Spinal cord (tissue), 10 donors: ENCODE data around the gene TMEM266. TPM values are rescaled to one million over a fixed set of nuclear protein-coding genes. Genes with fewer than 3 reads are reported as not detected.

ENCODE experiments used
- DNase-seq, 6 donors: peaks; one replicate each; pipeline versions ENCODE4 v3.0.0 to v3.0.0-alpha.2; 2013 to 2015; ENCODE audit warnings: low spot score in 6 of 6, low read depth in 4 of 6
- H3K27ac ChIP-seq: one replicate; pipeline ENCODE4 v1.5.1; 2013; ENCODE audit warnings: low read depth, low read length, control low read depth
- H3K27me3 ChIP-seq: one replicate; pipeline ENCODE4 v1.6.1; 2013; ENCODE audit warnings: low read length; ENCODE audit not compliant: control insufficient read depth, insufficient read depth
- H3K36me3 ChIP-seq: one replicate; pipeline ENCODE4 v1.6.1; 2013; ENCODE audit warnings: low read length; ENCODE audit not compliant: control insufficient read depth, insufficient read depth
- H3K4me1 ChIP-seq: one replicate; pipeline ENCODE4 v1.6.1; 2013; ENCODE audit warnings: low read length; ENCODE audit not compliant: control insufficient read depth, insufficient read depth
- H3K4me3 ChIP-seq: one replicate; pipeline ENCODE4 v1.5.1; 2013; ENCODE audit warnings: low read depth, low read length, control low read depth
- H3K9me3 ChIP-seq: one replicate; pipeline ENCODE4 v1.6.1; 2013; ENCODE audit warnings: low read length; ENCODE audit not compliant: control insufficient read depth, insufficient read depth
- WGBS: methylation state at CpG from one replicate; pipeline ENCODE4 v1.1.5; 2013; ENCODE audit warnings: missing lambda C conversion rate; ENCODE audit not compliant: insufficient coverage; 5-methylcytosine and 5-hydroxymethylcytosine counted together
- polyA plus RNA-seq, 2 donors: library from polyadenylated mRNA; unstranded; fragments of 120-200 nt; gene quantifications; one replicate each; pipeline ENCODE4 v1.2.1, GENCODE V29; 2013; ENCODE audit not compliant: insufficient read length in 2 of 2
- total RNA-seq, 2 donors: library from RNA; depleted of rRNA in 1 of 2; stranded (reverse); fragments of 120-200 nt in 1 of 2; fragments of >200 nt in 1 of 2; gene quantifications; one replicate each; pipeline versions ENCODE4 v1.2.3 to v1.2.4, GENCODE V29; 2013 to 2014
- donor health status: healthy.

TMEM266 gene
- total and polyA plus RNA-seq, 4 donors = 3.4 to 13.3 (median 7.9) TPM

DNA sequence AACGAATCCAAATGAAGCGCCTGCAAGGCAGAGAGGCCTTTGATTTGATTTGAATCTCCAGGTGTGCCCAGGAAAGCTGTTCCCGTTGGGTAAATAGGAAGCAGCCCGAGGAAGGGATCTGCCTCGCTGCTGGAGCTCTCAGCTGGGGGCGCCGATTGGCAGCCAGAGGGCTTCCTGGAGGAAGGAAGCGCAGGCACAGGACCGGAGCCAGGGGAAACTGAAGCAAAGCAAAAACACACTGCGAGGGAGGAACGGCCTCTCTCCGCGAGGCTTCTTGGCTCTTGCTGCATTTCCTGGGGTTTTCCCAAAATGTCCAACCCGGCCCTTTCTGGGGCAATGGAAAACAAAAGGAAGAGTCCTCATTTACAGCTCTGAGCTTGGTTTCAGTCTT, 80.3 kb downstream of the TMEM266 start:
- no peaks in the 10 kb centered on the region for H3K27me3 ChIP-seq
- no peak overlapping the region for H3K27ac ChIP-seq
- DNase-seq = no peak
- H3K9me3 ChIP-seq = no peaks in the 10 kb centered on the region
- H3K4me1 ChIP-seq = peaks cover 14% of the 10 kb centered on the region
- peaks cover 7% of the 10 kb centered on the region for H3K36me3 ChIP-seq
- no peak overlapping the region for H3K4me3 ChIP-seq
- WGBS = 43% methylated on average over 14 of the region's 14 CpGs

DNA sequence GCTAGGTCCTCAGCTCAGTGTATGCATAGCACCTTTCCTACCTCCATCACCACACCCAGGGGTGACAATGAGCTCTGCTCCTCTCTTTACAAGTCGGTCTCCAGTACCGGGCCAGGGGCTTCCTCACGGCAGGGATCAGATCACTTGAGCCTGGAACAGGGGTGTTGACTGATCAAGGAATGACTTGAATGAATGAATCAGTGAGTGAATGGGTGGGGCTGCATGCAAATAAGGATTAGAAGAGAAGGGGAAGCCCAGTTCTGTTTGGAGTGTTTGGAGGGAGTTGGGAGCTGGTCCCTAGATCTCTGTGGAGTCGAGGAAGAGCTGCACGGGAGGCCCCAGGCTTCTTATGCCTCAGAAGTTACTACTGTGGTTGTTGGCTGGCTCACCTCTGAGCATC, 87.0 kb downstream of the TMEM266 start:
- H3K27ac ChIP-seq = no peak overlapping the region
- no peak for DNase-seq
- H3K9me3 ChIP-seq = no peaks in the 10 kb centered on the region
- no peak overlapping the region for H3K4me3 ChIP-seq
- H3K36me3 ChIP-seq = no peaks in the 10 kb centered on the region
- peaks cover 10% of the 10 kb centered on the region for H3K4me1 ChIP-seq
- 75% methylated on average over 1 of the region's 5 CpGs for WGBS
- H3K27me3 ChIP-seq = peaks cover 4% of the 10 kb centered on the region

DNA sequence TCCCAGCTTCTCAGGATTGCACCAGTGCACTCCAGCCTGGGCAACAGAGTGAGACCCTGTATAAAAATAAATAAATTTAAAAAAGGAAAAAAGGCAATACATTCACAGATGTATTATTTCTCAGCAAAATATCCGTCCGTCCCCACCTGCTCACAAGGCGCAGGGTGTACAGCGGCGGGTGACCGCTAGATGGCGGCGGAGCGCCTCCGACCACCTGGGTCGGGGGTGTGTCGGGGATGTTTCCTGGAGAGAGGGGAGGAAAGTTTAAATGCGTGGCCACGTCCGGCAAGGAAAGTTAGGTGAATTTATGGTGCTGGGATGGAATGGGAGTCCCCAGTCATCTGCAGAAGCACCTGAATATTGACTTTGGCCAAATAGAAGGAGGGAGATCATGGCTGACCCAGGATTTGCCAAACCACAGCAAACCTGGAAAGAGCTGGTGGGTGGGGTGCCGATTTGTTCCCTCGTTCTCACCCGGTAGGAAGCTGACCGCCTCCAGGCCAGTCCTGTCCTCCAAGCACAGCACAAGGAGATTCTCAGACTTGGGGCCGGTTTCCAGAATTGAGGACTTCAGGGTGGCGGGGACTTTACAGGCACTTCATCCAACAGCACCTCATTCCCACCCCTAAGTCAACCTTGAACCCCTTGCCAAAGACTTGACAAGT, 88.3 kb downstream of the TMEM266 start:
- Histone ChIP-seq H3K4me1 (peaks cover 10% of the 10 kb centered on the region), H3K4me3 (no peak overlapping the region), H3K27ac (no peak overlapping the region), H3K36me3 (peaks cover 3% of the 10 kb centered on the region), H3K9me3 (no peaks in the 10 kb centered on the region), H3K27me3 (peaks cover 4% of the 10 kb centered on the region)
- DNase-seq = peak in 2 of 6 donors; percentile 51 to 59
- WGBS = 26% methylated on average over 19 of the region's 21 CpGs

DNA sequence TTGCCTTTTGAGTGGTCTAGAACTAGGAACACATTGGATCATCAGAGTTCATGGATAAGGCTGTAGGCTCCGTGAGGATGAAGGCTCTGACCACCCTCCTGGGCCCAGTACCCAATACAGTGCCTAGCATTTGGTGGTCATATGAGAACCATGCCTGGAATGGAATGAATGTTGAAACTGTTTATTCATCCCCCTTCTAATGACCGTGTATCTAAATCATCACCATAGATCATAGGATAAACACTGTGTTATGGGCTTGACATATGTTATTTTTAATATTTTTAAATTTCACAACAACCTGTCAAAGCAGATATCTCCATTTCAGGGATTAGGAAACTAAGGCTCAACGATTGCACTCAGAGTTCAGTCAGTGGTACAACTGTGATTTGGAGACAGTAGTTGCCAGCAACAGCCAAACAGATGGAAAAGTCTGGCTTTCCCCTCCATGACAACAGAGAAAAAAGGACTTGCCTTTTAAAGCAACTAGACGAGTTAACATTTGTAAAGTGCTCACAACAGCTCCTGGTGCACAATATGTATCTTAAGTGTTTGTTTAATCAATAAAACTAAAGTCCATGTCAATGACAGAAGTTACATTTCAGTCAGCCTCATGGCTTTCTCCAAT, 89.6 kb downstream of the TMEM266 start:
- H3K4me1 ChIP-seq = peaks cover 10% of the 10 kb centered on the region
- no peaks in the 10 kb centered on the region for H3K9me3 ChIP-seq
- 83% methylated on average over 1 of the region's 4 CpGs for WGBS
- H3K4me3 ChIP-seq = no peak overlapping the region
- H3K36me3 ChIP-seq = peaks cover 3% of the 10 kb centered on the region
- H3K27me3 ChIP-seq = peaks cover 4% of the 10 kb centered on the region
- H3K27ac ChIP-seq = no peak overlapping the region
- DNase-seq = peak in 1 of 6 donors; percentile 68

DNA sequence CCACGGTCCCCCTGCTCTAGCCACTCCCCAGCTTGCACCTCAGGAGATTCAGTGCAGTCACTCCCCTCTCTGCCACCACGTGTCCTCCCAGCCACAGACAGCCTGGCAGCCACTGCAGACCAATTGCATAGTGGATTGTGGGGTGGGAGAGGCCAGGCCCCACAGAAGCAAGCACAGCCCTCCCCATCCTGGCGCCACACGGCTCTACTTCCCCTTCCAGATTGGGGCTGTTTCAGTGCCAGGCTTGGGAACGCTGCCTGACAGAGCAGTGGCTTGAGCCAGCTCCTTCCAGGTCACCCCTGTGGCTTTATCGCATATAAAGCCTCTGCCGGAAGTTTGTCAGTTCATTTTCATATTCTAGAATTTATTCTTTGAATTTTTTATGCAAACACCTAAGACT, 90.7 kb downstream of the TMEM266 start:
- peaks cover 3% of the 10 kb centered on the region for H3K36me3 ChIP-seq
- peaks cover 4% of the 10 kb centered on the region for H3K27me3 ChIP-seq
- WGBS = 49% methylated on average over 4 of the region's 7 CpGs
- H3K4me3 ChIP-seq = no peak overlapping the region
- H3K9me3 ChIP-seq = no peaks in the 10 kb centered on the region
- DNase-seq = peak in 2 of 6 donors; percentile 22 to 75
- H3K27ac ChIP-seq = no peak overlapping the region
- peaks cover 10% of the 10 kb centered on the region for H3K4me1 ChIP-seq

DNA sequence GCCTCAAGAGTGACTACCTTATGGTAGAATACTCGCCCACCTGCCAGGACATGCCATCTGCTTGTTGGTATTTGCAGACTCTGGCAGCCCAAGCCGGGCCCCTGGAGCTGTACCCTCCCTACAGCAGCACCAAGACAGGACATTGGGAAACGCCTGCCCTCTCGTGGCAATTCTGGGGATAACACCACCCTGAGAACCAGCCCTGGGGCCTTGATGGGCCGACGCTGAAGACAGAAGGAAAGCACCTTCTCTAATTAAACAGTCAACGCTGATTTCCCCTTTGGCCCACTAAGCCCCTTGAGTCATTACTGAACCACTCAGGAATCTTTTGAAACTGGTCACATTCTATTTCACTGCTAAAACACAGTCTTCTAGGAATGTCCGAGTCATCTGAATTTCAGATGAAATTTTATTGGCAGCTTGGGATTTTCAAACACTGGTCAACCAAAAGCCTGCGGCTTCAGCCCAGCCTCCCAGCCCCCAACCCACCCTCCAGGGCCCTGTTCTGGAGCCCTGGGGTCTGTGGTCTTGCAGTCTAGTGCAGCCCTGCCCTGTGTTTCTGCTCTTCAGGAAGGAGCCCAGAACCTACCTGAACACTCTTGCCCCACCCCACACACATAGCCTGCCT, 91.3 kb downstream of the TMEM266 start:
- Histone ChIP-seq H3K27ac (no peak overlapping the region), H3K4me1 (peaks cover 10% of the 10 kb centered on the region), H3K36me3 (peaks cover 3% of the 10 kb centered on the region), H3K4me3 (no peak overlapping the region), H3K9me3 (no peaks in the 10 kb centered on the region), H3K27me3 (peaks cover 4% of the 10 kb centered on the region)
- WGBS = 15% methylated on average over 9 of the region's 9 CpGs
- DNase-seq = peak in 5 of 6 donors; percentile 44 to 88 (median 52)

DNA sequence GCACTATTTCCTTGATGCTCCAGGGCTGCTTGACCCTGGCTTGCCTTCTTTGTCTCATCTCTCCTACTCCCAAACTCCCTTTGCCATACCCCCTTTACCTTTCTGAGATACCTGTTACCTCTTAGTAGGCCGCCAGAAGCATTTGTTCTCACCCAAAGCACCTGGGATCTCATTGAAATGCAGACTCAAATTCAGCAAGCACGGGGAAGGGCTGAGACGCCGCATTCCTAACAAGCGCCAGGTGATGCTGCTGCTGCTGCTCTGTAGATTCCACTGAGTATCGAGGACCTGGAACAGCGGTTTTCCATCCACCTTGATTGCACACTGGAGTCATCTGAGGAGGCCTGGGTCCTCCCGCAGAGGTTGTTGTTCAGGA, 91.8 kb downstream of the TMEM266 start:
- WGBS = 83% methylated on average over 8 of the region's 8 CpGs
- no peak for DNase-seq

DNA sequence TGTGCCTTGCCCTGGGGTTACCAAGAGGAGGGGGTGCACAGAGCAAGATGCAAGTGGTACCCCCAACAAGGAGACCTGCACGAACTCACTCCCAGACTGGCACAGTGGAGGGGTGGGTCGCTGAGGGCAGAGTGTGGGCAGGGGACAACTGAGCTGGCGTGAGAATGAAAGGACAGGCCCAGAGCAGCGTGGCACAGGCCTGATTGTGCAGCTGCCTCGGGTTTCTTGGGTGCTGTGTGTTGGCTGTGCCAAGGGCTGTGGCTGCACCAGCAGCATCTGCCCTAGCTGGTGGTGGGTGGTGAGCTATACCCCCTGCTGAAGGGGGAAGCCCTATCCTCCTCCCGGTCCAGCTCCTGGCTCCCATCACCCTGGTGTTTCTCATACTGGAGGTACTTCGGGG, 92.4 kb downstream of the TMEM266 start:
- WGBS = 88% methylated on average over 7 of the region's 7 CpGs
- H3K4me1 ChIP-seq = peaks cover 10% of the 10 kb centered on the region
- H3K9me3 ChIP-seq = no peaks in the 10 kb centered on the region
- H3K27me3 ChIP-seq = peaks cover 4% of the 10 kb centered on the region
- H3K36me3 ChIP-seq = peaks cover 3% of the 10 kb centered on the region
- H3K4me3 ChIP-seq = no peak overlapping the region
- DNase-seq = no peak
- no peak overlapping the region for H3K27ac ChIP-seq

More for the DNA sequence above, 91.8 kb downstream of the TMEM266 start:
- H3K4me1 ChIP-seq = peaks cover 10% of the 10 kb centered on the region
- H3K27ac ChIP-seq = no peak overlapping the region
- H3K27me3 ChIP-seq = peaks cover 4% of the 10 kb centered on the region
- no peak overlapping the region for H3K4me3 ChIP-seq
- H3K36me3 ChIP-seq = peaks cover 3% of the 10 kb centered on the region
- H3K9me3 ChIP-seq = no peaks in the 10 kb centered on the region

DNA sequence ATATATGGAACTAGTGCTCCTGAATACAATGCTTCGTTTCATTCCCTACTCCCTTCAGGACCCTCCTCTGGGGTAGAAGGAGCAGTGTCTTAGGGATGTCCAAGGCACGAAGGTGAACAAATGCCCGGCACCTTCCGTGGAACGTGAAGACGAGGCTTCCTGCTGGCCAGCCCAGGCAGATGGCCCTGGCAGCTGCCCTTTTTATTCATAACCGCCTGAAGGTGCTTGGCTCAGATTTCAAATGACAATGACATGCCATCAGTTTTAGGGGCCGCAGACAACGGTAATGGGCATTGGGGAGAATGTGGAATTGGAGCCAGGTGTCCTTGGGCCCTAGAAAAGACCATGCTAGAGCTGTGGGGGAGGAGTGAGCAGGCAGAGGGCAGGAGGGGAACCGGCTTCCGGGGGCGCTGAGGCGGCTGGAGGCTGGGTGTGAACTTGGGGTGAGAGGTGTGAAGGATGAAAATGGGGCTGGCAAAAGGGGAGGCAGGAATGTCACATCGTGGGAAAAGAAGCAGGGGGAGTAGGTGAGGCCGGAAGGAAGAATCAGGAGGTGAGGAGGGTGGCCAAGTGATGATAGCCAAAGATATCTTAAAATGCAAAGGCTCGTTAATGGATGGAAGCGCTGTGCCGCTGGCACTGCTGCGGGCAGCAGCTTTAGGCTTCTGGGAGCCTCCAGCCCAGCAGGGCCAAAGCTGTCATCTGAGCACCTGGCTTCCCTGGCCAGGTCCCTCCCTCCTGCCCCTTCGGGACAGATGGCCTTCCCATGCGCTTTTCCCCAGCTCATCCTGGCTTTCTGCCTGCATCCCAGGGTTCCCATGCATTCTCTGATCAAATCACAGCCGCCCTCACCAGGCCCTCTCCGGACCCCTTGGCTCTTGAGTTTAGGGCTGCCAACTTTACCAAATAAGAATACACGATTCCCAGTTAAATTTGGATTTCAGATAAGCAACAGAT, 93.7 kb downstream of the TMEM266 start:
- Histone ChIP-seq H3K9me3 (no peaks in the 10 kb centered on the region), H3K36me3 (peaks cover 3% of the 10 kb centered on the region), H3K4me3 (no peak overlapping the region), H3K27ac (no peak overlapping the region), H3K4me1 (peaks cover 10% of the 10 kb centered on the region), H3K27me3 (no peaks in the 10 kb centered on the region)
- WGBS = 68% methylated on average over 22 of the region's 24 CpGs
- no peak for DNase-seq
